HepG2 (cell line): Measurements from ENCODE around the gene PIP5K1A. TPM values are rescaled to one million over a fixed set of nuclear protein-coding genes. Genes with fewer than 3 reads are reported as not detected.

Experiments
- ADNP ChIP-seq: sonication (generic); formaldehyde crosslinking; IDR thresholded peaks from 2 replicates; pipeline ENCODE4 v1.4.0; 2020; ENCODE audit warnings: missing genetic modification reagents
- CCDC6 ChIP-seq: sonication (generic); formaldehyde crosslinking; IDR thresholded peaks from 2 replicates; pipeline ENCODE4 v1.8.1; 2022; ENCODE audit warnings: mild to moderate bottlenecking, missing genetic modification reagents, moderate library complexity
- CREBL2 ChIP-seq: sonication (generic); formaldehyde crosslinking; IDR thresholded peaks from 2 replicates; pipeline ENCODE4 v1.8.1; 2023; ENCODE audit warnings: missing genetic modification reagents, mild to moderate bottlenecking, borderline replicate concordance
- GATA4 ChIP-seq: sonication (generic); IDR thresholded peaks from 2 replicates; pipeline ENCODE4 v1.6.1; 2016; ENCODE audit warnings: antibody characterized with exemption, low read depth, borderline replicate concordance
- GPN1 ChIP-seq: sonication (generic); formaldehyde crosslinking; IDR thresholded peaks from 2 replicates; pipeline ENCODE4 v1.5.1; 2020; ENCODE audit warnings: missing genetic modification reagents, borderline replicate concordance
- JUN ChIP-seq: sonication (generic); formaldehyde crosslinking; IDR thresholded peaks from 2 replicates; pipeline ENCODE4 v1.4.0; 2020; ENCODE audit warnings: mild to moderate bottlenecking, missing genetic modification reagents
- JUNB ChIP-seq: sonication (generic); formaldehyde crosslinking; IDR thresholded peaks from 2 replicates; pipeline ENCODE4 v1.8.0; 2022; ENCODE audit warnings: missing genetic modification reagents, mild to moderate bottlenecking, borderline replicate concordance
- KLF15 ChIP-seq: sonication (generic); formaldehyde crosslinking; IDR thresholded peaks from 2 replicates; pipeline ENCODE4 v1.8.1; 2023; ENCODE audit warnings: borderline replicate concordance, mild to moderate bottlenecking, inconsistent platforms, missing genetic modification reagents, mixed read lengths
- MXD4 ChIP-seq: IDR thresholded peaks from 2 replicates; pipeline ENCODE4 v1.6.1; 2016; ENCODE audit warnings: mild to moderate bottlenecking, missing biosample characterization, missing genetic modification reagents
- RXRA ChIP-seq: sonication (generic); formaldehyde crosslinking; IDR thresholded peaks from 2 replicates; pipeline ENCODE4 v1.5.1; 2020; ENCODE audit warnings: missing genetic modification reagents
- RXRB ChIP-seq: IDR thresholded peaks from 2 replicates; pipeline ENCODE4 v1.6.1; 2016; ENCODE audit warnings: borderline replicate concordance, missing genetic modification reagents, missing compliant biosample characterization
- SOX6 ChIP-seq, 2 experiments: fragments of 450-650 bp in 1 of 2; sonication (generic) in 1 of 2; formaldehyde crosslinking in 1 of 2; IDR thresholded peaks; 2 replicates each; pipeline versions ENCODE4 v1.4.0 to v1.6.1; 2017 to 2020; ENCODE audit warnings: antibody characterized with exemption in 1 of 2, mild to moderate bottlenecking in 1 of 2, missing genetic modification reagents in 1 of 2
- SP4 ChIP-seq: sonication (generic); formaldehyde crosslinking; IDR thresholded peaks from 2 replicates; pipeline ENCODE4 v1.8.1; 2023; ENCODE audit warnings: mild to moderate bottlenecking, missing genetic modification reagents
- TBL1XR1 ChIP-seq: fragments of 150-350 bp; IDR thresholded peaks from 2 replicates; pipeline ENCODE4 v1.6.1; 2014; ENCODE audit warnings: borderline replicate concordance, low read length; ENCODE audit not compliant: partially characterized antibody
- TCF12 ChIP-seq, 2 experiments: fragments of 450-650 bp in 1 of 2; sonication (generic) in 1 of 2; formaldehyde crosslinking in 1 of 2; IDR thresholded peaks; 2 replicates each; pipeline versions ENCODE4 v1.6.1 to v1.8.0; 2017 to 2022; ENCODE audit warnings: antibody characterized with exemption in 1 of 2, mild to moderate bottlenecking in 1 of 2, missing genetic modification reagents in 1 of 2, moderate library complexity in 1 of 2
- XBP1 ChIP-seq: sonication (generic); formaldehyde crosslinking; IDR thresholded peaks from 2 replicates; pipeline ENCODE4 v1.5.0; 2020; ENCODE audit warnings: missing genetic modification reagents
- ZNF136 ChIP-seq: sonication (generic); formaldehyde crosslinking; IDR thresholded peaks from 2 replicates; pipeline ENCODE4 v1.8.1; 2022; ENCODE audit warnings: low read depth, mild to moderate bottlenecking, moderate library complexity, missing genetic modification reagents
- ZNF230 ChIP-seq: sonication (generic); formaldehyde crosslinking; IDR thresholded peaks from 2 replicates; pipeline ENCODE4 v1.4.0; 2020; ENCODE audit warnings: mild to moderate bottlenecking, missing genetic modification reagents
- ZNF451 ChIP-seq: sonication (generic); formaldehyde crosslinking; IDR thresholded peaks from 2 replicates; pipeline ENCODE4 v1.5.0; 2020; ENCODE audit warnings: mild to moderate bottlenecking, missing genetic modification reagents
- ZNF549 ChIP-seq: sonication (generic); formaldehyde crosslinking; IDR thresholded peaks from 2 replicates; pipeline ENCODE4 v1.5.0; 2020; ENCODE audit warnings: missing genetic modification reagents
- ZNF605 ChIP-seq: sonication (generic); formaldehyde crosslinking; IDR thresholded peaks from 2 replicates; pipeline ENCODE4 v1.8.0; 2022; ENCODE audit warnings: mild to moderate bottlenecking, missing genetic modification reagents
- ZNF652 ChIP-seq: IDR thresholded peaks from 2 replicates; pipeline ENCODE4 v1.6.1; 2016; ENCODE audit warnings: low read depth, borderline replicate concordance
- ZNF850 ChIP-seq: sonication (generic); formaldehyde crosslinking; conservative IDR thresholded peaks from 2 replicates; pipeline ENCODE4 v1.9.0; 2021; ENCODE audit warnings: mild to moderate bottlenecking, missing genetic modification reagents
- polyA plus RNA-seq, 8 experiments: library from polyadenylated mRNA; depleted of rRNA in 3 of 8; stranded (reverse) in 7 of 8; unstranded in 1 of 8; fragments of >200 nt; fragmentation: Illumina TruSeq in 4 of 8; extraction: Trizol in 4 of 8; gene quantifications; 2 replicates each; pipeline versions ENCODE4 v1.2.1 to v1.2.3, GENCODE V29; 2011 to 2016; ENCODE audit warnings: low read depth in 4 of 8, missing spikeins in 1 of 8, mixed read lengths in 1 of 8; ENCODE audit not compliant: insufficient read depth in 1 of 8
- total RNA-seq, 5 experiments: library from RNA; depleted of rRNA; stranded (reverse); fragments of >200 nt; fragmentation: Illumina TruSeq; extraction: Trizol; gene quantifications; 2 replicates each; pipeline ENCODE4 v1.2.3, GENCODE V29; 2016; ENCODE audit warnings: low read depth in 1 of 5
- TF ChIP-seq, protein P1 (sequence below): sonication (generic); formaldehyde crosslinking; IDR thresholded peaks from 2 replicates; pipeline ENCODE4 v1.8.1; 2022; ENCODE audit warnings: low read depth, mild to moderate bottlenecking, missing genetic modification reagents
- TF ChIP-seq, protein P2 (sequence below): sonication (generic); formaldehyde crosslinking; IDR thresholded peaks from 2 replicates; pipeline ENCODE4 v1.4.0; 2020; ENCODE audit warnings: mild to moderate bottlenecking, missing genetic modification reagents, borderline replicate concordance

Gene PIP5K1A
- total and polyA plus RNA-seq, 2 of the 13 experiments (the other 11 are each of a cell fraction or from before 2014, with no cell fraction given), result 45.3 to 65.1 TPM

DNA sequence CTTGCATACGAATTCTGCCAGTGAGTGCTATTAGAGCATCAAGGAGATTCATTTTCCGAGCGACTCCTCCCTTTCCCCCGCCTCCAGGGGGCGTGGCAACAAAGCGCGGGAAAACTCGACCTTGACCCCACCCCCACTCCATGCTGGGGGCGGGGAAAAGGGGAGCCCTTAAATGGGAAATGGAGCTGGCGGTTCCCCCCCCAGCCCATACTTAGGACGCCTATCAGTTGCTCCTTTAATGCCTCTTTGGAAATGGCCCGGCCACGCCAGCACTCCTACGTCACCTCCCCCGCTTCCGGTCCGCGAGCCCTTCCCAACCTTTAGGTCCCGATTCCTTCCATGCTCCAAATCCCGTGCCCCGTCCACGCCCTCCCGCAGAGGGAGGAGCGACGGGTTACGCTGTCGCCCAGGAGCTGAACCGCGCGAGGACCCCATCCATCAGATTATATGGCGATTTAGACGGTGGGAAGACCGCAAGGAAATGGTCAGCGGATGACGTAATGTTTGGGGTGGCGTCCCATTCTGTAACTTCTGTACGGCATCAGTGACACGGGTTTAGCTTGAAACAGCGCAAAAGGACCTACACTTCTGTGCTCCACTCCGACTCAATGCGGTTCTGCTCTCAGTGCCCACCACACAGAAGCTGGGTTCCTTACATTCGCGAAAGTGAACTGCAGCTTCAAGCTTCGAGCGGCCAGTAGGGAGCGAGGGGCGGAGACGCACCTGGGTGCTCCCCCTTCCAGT, 83.0 kb downstream of the PIP5K1A start (continued):
- no peak for TF ChIP-seq XBP1
- peak; percentile 32; the same call in 1 of the 2 replicates for TF ChIP-seq RXRB
- no peak for TF ChIP-seq ADNP (CRISPR knock-in tag)
- no peak for TF ChIP-seq TCF12 (IDR thresholded peaks at IDR 0.05)
- no peak for TF ChIP-seq TCF12 (CRISPR knock-in tag; IDR thresholded peaks at IDR 0.05)
- TF ChIP-seq, protein P1, sequence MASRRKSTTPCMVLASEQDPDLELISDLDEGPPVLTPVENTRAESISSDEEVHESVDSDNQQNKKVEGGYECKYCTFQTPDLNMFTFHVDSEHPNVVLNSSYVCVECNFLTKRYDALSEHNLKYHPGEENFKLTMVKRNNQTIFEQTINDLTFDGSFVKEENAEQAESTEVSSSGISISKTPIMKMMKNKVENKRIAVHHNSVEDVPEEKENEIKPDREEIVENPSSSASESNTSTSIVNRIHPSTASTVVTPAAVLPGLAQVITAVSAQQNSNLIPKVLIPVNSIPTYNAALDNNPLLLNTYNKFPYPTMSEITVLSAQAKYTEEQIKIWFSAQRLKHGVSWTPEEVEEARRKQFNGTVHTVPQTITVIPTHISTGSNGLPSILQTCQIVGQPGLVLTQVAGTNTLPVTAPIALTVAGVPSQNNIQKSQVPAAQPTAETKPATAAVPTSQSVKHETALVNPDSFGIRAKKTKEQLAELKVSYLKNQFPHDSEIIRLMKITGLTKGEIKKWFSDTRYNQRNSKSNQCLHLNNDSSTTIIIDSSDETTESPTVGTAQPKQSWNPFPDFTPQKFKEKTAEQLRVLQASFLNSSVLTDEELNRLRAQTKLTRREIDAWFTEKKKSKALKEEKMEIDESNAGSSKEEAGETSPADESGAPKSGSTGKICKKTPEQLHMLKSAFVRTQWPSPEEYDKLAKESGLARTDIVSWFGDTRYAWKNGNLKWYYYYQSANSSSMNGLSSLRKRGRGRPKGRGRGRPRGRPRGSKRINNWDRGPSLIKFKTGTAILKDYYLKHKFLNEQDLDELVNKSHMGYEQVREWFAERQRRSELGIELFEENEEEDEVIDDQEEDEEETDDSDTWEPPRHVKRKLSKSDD (CRISPR knock-in tag), result peak; percentile 98
- TF ChIP-seq ZNF605, result peak; percentile 69
- peak; percentile 4; the same call in 1 of the 2 replicates for TF ChIP-seq CCDC6 (CRISPR knock-in tag)
- peak; percentile 41; the same call in 1 of the 2 replicates for TF ChIP-seq ZNF136 (CRISPR knock-in tag)
- 0 out of 2 replicates have a peak, but pooled peaks have one; percentile 87 for TF ChIP-seq CREBL2
- TF ChIP-seq SP4 (CRISPR knock-in tag), result peak; percentile 91
- TF ChIP-seq KLF15 (CRISPR knock-in tag), result no peak
- TF ChIP-seq ZNF230 (CRISPR knock-in tag), result peak; percentile 76; the same call in 1 of the 2 replicates
- peak; percentile 14; the same call in 1 of the 2 replicates for TF ChIP-seq GATA4
- TF ChIP-seq ZNF549 (CRISPR knock-in tag), result no peak
- TF ChIP-seq ZNF451, result 0 out of 2 replicates have a peak, but pooled peaks have one; percentile 33
- TF ChIP-seq GPN1, result no peak
- peak; percentile 38 for TF ChIP-seq RXRA (CRISPR knock-in tag)
- TF ChIP-seq, protein P2, sequence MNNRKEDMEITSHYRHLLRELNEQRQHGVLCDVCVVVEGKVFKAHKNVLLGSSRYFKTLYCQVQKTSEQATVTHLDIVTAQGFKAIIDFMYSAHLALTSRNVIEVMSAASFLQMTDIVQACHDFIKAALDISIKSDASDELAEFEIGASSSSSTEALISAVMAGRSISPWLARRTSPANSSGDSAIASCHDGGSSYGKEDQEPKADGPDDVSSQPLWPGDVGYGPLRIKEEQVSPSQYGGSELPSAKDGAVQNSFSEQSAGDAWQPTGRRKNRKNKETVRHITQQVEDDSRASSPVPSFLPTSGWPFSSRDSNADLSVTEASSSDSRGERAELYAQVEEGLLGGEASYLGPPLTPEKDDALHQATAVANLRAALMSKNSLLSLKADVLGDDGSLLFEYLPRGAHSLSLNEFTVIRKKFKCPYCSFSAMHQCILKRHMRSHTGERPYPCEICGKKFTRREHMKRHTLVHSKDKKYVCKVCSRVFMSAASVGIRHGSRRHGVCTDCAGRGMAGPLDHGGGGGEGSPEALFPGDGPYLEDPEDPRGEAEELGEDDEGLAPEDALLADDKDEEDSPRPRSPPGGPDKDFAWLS (CRISPR knock-in tag), result no peak
- TF ChIP-seq JUN (CRISPR knock-in tag), result peak; percentile 86
- peak; percentile 7 for TF ChIP-seq TBL1XR1
- no peak; the same call in 1 of the 2 replicates for TF ChIP-seq MXD4 (CRISPR knock-in tag)
- no peak for TF ChIP-seq ZNF850 (CRISPR knock-in tag)
- no peak for TF ChIP-seq SOX6 (IDR thresholded peaks at IDR 0.05)
- TF ChIP-seq SOX6 (CRISPR knock-in tag; IDR thresholded peaks at IDR 0.05), result peak; percentile 27; the same call in 1 of the 2 replicates
- peak; percentile 29; the same call in 1 of the 2 replicates for TF ChIP-seq ZNF652 (CRISPR knock-in tag)
- no peak for TF ChIP-seq JUNB
